K562 (cell line): Measurements from ENCODE around the gene IFITM2. TPM values are rescaled to one million over a fixed set of nuclear protein-coding genes. Genes with fewer than 3 reads are reported as not detected.

Experiments
- E2F3 ChIP-seq: fragments of 250-450 bp; sonication (Bioruptor Pico); IDR thresholded peaks from 2 replicates; pipeline ENCODE4 v1.4.0; 2020; ENCODE audit warnings: mild to moderate bottlenecking
- ETV6 ChIP-seq, 3 experiments: fragments of 150-350 bp in 1 of 3; sonication (generic) in 1 of 3; formaldehyde crosslinking in 1 of 3; IDR thresholded peaks; 2 replicates each; pipeline versions ENCODE4 v1.6.1 to v1.8.0; 2014 to 2022; ENCODE audit warnings: borderline replicate concordance in 2 of 3, low read depth in 2 of 3, antibody characterized with exemption in 1 of 3, low read length in 1 of 3, mild to moderate bottlenecking in 1 of 3, missing genetic modification reagents in 1 of 3
- GTF2A2 ChIP-seq: IDR thresholded peaks from 2 replicates; pipeline ENCODE4 v1.6.1; 2016; ENCODE audit warnings: mild to moderate bottlenecking, missing genetic modification characterization, missing compliant biosample characterization
- HDAC1 ChIP-seq, 2 experiments: fragments of 450-650 bp; IDR thresholded peaks; 2 replicates each; pipeline ENCODE4 v1.6.1; 2016 to 2017; ENCODE audit warnings: inconsistent platforms in 1 of 2, mild to moderate bottlenecking in 1 of 2, moderate library complexity in 1 of 2
- KHSRP ChIP-seq: fragments of 450-650 bp; IDR thresholded peaks from 2 replicates; pipeline ENCODE4 v1.6.1; 2017
- MCM3 ChIP-seq: fragments of 450-650 bp; IDR thresholded peaks from 2 replicates; pipeline ENCODE4 v1.6.1; 2016
- MECOM ChIP-seq: fragments of 250-450 bp; sonication (Bioruptor Pico); IDR thresholded peaks from 2 replicates; pipeline ENCODE4 v1.8.0; 2022; ENCODE audit warnings: inconsistent platforms
- MYC ChIP-seq, 2 experiments: fragments of 250-450 bp in 1 of 2; sonication (Bioruptor Pico) in 1 of 2; IDR thresholded peaks; 2 replicates each; pipeline versions ENCODE4 v1.5.1 to v1.6.1; 2012 to 2021; ENCODE audit warnings: low read depth in 2 of 2, borderline replicate concordance in 1 of 2, improper control_type of control experiment in 1 of 2, low read length in 1 of 2, mild to moderate bottlenecking in 1 of 2, moderate library complexity in 1 of 2
- NFATC3 ChIP-seq: fragments of 450-650 bp; IDR thresholded peaks from 2 replicates; pipeline ENCODE4 v1.6.1; 2017; ENCODE audit warnings: mild to moderate bottlenecking
- PHB ChIP-seq: fragments of 250-450 bp; sonication (Bioruptor Pico); IDR thresholded peaks from 2 replicates; pipeline ENCODE4 v1.5.0; 2021
- PML ChIP-seq: IDR thresholded peaks from 2 replicates; pipeline ENCODE4 v1.6.1; 2012; ENCODE audit warnings: low read length, inconsistent platforms
- SAFB ChIP-seq: fragments of 200-400 bp; formaldehyde crosslinking; IDR thresholded peaks from 2 replicates; pipeline ENCODE4 v1.6.1; 2017; ENCODE audit warnings: low read depth, low read length, borderline replicate concordance
- SMARCE1 ChIP-seq: fragments of 450-650 bp; IDR thresholded peaks from 2 replicates; pipeline ENCODE4 v1.7.1; 2016; ENCODE audit warnings: mild to moderate bottlenecking
- ZNF23 ChIP-seq: fragments of 250-450 bp; sonication (Bioruptor Pico); IDR thresholded peaks from 2 replicates; pipeline ENCODE4 v1.4.0; 2020; ENCODE audit warnings: mild to moderate bottlenecking
- ZNF3 ChIP-seq: fragments of 250-450 bp; sonication (Bioruptor Pico); IDR thresholded peaks from 2 replicates; pipeline ENCODE4 v1.5.0; 2021; ENCODE audit warnings: mild to moderate bottlenecking, moderate library complexity
- ZNF436 ChIP-seq: fragments of 250-450, 450-650 bp; sonication (Bioruptor Pico); formaldehyde crosslinking; IDR thresholded peaks from 2 replicates; pipeline ENCODE4 v1.7.0; 2020; ENCODE audit warnings: mild to moderate bottlenecking
- ZNF644 ChIP-seq: fragments of 200-800 bp; sonication (Bioruptor generic); IDR thresholded peaks from 2 replicates; pipeline ENCODE4 v1.6.1; 2016; ENCODE audit warnings: low read depth, missing genetic modification characterization, missing compliant biosample characterization
- ZNF766 ChIP-seq: fragments of 200-800 bp; sonication (Bioruptor generic); conservative IDR thresholded peaks from 2 replicates; pipeline ENCODE4 v1.6.1; 2016; ENCODE audit warnings: missing genetic modification characterization, missing compliant biosample characterization
- polyA plus RNA-seq, 8 experiments: library from polyadenylated mRNA; depleted of rRNA in 4 of 8; stranded (reverse) in 5 of 8; unstranded in 3 of 8; fragments of >200 nt; fragmentation: Nextera tagmentation in 2 of 8; fragmentation: Illumina TruSeq in 1 of 8; extraction: Ambion mirVana in 2 of 8; extraction: Trizol in 1 of 8; gene quantifications; 2 replicates each; pipeline versions ENCODE4 v1.2.1 to v1.2.3, GENCODE V29; 2011 to 2014; ENCODE audit warnings: inconsistent platforms in 1 of 8, missing spikeins in 1 of 8
- total RNA-seq, 7 experiments: library from RNA; depleted of rRNA in 6 of 7; stranded (reverse); fragments of >200 nt in 6 of 7; fragmentation: Illumina TruSeq in 2 of 7; extraction: Trizol in 2 of 7; gene quantifications; 2 replicates each; pipeline versions ENCODE4 v1.2.1 to v1.2.3, GENCODE V29; 2011 to 2021; ENCODE audit warnings: low replicate concordance in 1 of 7
- TF ChIP-seq, protein P1 (sequence below): sonication (generic); formaldehyde crosslinking; IDR thresholded peaks from 2 replicates; pipeline ENCODE4 v1.8.1; 2023; ENCODE audit warnings: mild to moderate bottlenecking, missing genetic modification reagents, moderate library complexity
- TF ChIP-seq, protein P2 (sequence below): fragments of 450-650 bp; formaldehyde crosslinking; IDR thresholded peaks from 2 replicates; pipeline ENCODE4 v1.4.0; 2022; ENCODE audit warnings: mild to moderate bottlenecking, moderate library complexity
- TF ChIP-seq, protein P3 (sequence below): fragments of 250-450 bp; sonication (Bioruptor Pico); IDR thresholded peaks from 2 replicates; pipeline ENCODE4 v1.5.0; 2021; ENCODE audit warnings: mild to moderate bottlenecking, borderline replicate concordance
- TF ChIP-seq, protein P4 (sequence below), 3 experiments: fragments of 200-800 bp in 1 of 3; sonication (Bioruptor generic) in 1 of 3; sonication (generic) in 1 of 3; formaldehyde crosslinking in 1 of 3; IDR thresholded peaks; 2 replicates each; pipeline versions ENCODE4 v1.6.1 to v1.8.0; 2016 to 2022; ENCODE audit warnings: mild to moderate bottlenecking in 2 of 3, missing compliant biosample characterization in 2 of 3, missing genetic modification characterization in 2 of 3, missing genetic modification reagents in 1 of 3

The IFITM2 gene
- total and polyA plus RNA-seq, 9 of the 15 experiments (the other 6 are each of a cell fraction or from before 2014, with no cell fraction given) = 52.8 to 4,872 (median 356) TPM

DNA sequence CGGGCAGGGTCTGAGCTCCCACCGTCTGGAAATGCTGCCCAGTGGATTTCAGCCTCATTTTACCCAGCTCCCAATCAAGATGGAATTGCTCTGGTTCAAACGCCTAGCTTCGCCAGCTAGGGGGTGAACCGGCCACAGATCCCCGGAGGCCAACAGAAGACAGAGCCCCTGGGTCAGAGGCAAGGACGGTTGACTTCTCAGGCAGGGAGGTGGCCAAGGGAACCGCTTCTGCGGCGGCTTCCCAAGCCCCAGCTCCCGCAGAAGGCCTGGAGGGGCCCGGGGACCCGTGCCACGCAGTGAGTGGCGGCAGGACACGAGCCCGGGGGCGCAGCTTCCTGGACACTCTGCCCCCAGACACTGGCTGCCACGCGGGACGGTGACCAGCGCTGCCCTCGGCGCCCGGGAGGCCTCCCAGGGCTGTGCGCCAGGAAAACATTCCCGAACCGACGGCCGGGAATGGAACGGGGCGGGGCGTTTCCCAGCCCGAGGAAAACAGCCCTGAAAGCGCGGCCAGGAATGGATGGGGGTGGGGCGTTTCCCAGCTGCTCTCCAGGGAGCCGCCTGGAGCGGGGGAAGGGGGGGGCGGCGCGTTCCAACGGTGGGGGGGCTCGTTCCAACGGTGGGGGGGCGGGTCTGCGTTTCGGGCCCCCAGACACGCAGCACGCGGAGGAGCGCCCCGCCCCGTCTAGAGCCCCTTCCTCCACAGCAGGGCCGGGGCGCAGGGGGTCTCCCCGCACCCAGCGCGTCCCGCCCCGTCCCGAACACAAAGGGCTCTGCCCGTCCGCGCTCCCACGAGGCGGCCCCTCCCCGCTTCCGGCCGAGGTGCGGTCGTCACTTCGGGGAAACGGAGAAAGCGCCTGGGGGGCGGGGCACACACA, 48.2 kb downstream of the IFITM2 start (continued):
- TF ChIP-seq, protein P1, sequence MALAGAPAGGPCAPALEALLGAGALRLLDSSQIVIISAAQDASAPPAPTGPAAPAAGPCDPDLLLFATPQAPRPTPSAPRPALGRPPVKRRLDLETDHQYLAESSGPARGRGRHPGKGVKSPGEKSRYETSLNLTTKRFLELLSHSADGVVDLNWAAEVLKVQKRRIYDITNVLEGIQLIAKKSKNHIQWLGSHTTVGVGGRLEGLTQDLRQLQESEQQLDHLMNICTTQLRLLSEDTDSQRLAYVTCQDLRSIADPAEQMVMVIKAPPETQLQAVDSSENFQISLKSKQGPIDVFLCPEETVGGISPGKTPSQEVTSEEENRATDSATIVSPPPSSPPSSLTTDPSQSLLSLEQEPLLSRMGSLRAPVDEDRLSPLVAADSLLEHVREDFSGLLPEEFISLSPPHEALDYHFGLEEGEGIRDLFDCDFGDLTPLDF (CRISPR knock-in tag) = no peak; the same call in 1 of the 2 replicates
- TF ChIP-seq MYC (IDR thresholded peaks at IDR 0.05; ENCODE audit: low read depth, low read length) = peak; percentile 89
- TF ChIP-seq MYC (CRISPR knock-in tag; IDR thresholded peaks at IDR 0.05; ENCODE audit: borderline replicate concordance, low read depth) = peak; percentile 96; the same call in 1 of the 2 replicates
- TF ChIP-seq PML = no peak
- TF ChIP-seq, protein P2, sequence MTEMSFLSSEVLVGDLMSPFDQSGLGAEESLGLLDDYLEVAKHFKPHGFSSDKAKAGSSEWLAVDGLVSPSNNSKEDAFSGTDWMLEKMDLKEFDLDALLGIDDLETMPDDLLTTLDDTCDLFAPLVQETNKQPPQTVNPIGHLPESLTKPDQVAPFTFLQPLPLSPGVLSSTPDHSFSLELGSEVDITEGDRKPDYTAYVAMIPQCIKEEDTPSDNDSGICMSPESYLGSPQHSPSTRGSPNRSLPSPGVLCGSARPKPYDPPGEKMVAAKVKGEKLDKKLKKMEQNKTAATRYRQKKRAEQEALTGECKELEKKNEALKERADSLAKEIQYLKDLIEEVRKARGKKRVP (CRISPR knock-in tag) = 0 out of 2 replicates have a peak, but pooled peaks have one; percentile 70
- no peak for TF ChIP-seq SMARCE1
- TF ChIP-seq NFATC3 = no peak
- TF ChIP-seq PHB = peak; percentile 93
- TF ChIP-seq ZNF436 (CRISPR knock-in tag) = no peak
- peak; percentile 84; the same call in 1 of the 2 replicates for TF ChIP-seq GTF2A2
- TF ChIP-seq ZNF766 (CRISPR knock-in tag) = peak; percentile 91
- TF ChIP-seq MCM3 = no peak
- TF ChIP-seq, protein P3, sequence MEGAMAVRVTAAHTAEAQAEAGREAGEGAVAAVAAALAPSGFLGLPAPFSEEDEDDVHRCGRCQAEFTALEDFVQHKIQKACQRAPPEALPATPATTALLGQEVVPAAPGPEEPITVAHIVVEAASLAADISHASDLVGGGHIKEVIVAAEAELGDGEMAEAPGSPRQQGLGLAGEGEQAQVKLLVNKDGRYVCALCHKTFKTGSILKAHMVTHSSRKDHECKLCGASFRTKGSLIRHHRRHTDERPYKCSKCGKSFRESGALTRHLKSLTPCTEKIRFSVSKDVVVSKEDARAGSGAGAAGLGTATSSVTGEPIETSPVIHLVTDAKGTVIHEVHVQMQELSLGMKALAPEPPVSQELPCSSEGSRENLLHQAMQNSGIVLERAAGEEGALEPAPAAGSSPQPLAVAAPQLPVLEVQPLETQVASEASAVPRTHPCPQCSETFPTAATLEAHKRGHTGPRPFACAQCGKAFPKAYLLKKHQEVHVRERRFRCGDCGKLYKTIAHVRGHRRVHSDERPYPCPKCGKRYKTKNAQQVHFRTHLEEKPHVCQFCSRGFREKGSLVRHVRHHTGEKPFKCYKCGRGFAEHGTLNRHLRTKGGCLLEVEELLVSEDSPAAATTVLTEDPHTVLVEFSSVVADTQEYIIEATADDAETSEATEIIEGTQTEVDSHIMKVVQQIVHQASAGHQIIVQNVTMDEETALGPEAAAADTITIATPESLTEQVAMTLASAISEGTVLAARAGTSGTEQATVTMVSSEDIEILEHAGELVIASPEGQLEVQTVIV (CRISPR knock-in tag) = peak; percentile 52; the same call in 1 of the 2 replicates
- TF ChIP-seq ETV6 (IDR thresholded peaks at IDR 0.05; ENCODE audit: borderline replicate concordance in 1 of 2, low read depth in 2 of 2, low read length in 1 of 2) = peak in 1 of 2 experiments; percentile 34; a peak in 1 of 4 replicates
- no peak for TF ChIP-seq ETV6 (CRISPR knock-in tag; IDR thresholded peaks at IDR 0.05; ENCODE audit: borderline replicate concordance)
- TF ChIP-seq ZNF23 (CRISPR knock-in tag) = no peak
- TF ChIP-seq SAFB = peak; percentile 96
- TF ChIP-seq, protein P4, sequence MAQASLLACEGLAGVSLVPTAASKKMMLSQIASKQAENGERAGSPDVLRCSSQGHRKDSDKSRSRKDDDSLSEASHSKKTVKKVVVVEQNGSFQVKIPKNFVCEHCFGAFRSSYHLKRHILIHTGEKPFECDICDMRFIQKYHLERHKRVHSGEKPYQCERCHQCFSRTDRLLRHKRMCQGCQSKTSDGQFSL (CRISPR knock-in tag; IDR thresholded peaks at IDR 0.05) = peak; percentile 95
- TF ChIP-seq, protein P4 (tag; IDR thresholded peaks at IDR 0.05) = peak; percentile 93
- peak; percentile 84 for TF ChIP-seq MECOM
- peak; percentile 72; the same call in 1 of the 2 replicates for TF ChIP-seq ZNF644 (tag)
- no peak for TF ChIP-seq ZNF3 (CRISPR knock-in tag)
- TF ChIP-seq HDAC1 (IDR thresholded peaks at IDR 0.05) = no peak
- TF ChIP-seq KHSRP = no peak
- TF ChIP-seq E2F3 (CRISPR knock-in tag) = peak; percentile 71; the same call in 1 of the 2 replicates
